Natural killer cell treated with Interleukin-12 subunit alpha and Interleukin-12 subunit beta and Interleukin-15 and Interleukin-18, amount 100 ng/mL, for 72 hours (primary cell): ENCODE measurements around the gene OGDHL. TPM values are rescaled to one million over a fixed set of nuclear protein-coding genes. Genes with fewer than 3 reads are reported as not detected.
A peak's percentile ranks its signal among the peaks of the same experiment; 100 is the strongest.

Source experiments
- ATAC-seq, 2 donors: fragments of 150-1000 bp; cut with Tn5 transposase in 1 of 2; sonication (Bioruptor Pico), chemical (Tn5 transposase) in 1 of 2; 2 replicates each; pipeline ENCODE4 v1.10.0; 2021
- DNase-seq: peaks from one replicate; pipeline ENCODE4 v3.0.0; 2022; ENCODE audit warnings: low spot score
- H3K27ac Mint-ChIP-seq, 2 donors: 1 replicate in 1 of 2; 2 replicates in 1 of 2; pipeline ENCODE4 v1.8.0; 2022; ENCODE audit warnings: mixed read lengths in 2 of 2, mild to moderate bottlenecking in 1 of 2, moderate library complexity in 1 of 2
- H3K27me3 Mint-ChIP-seq, 2 donors: 1 replicate in 1 of 2; 2 replicates in 1 of 2; pipeline ENCODE4 v1.8.0; 2022; ENCODE audit warnings: mixed read lengths in 2 of 2
- H3K36me3 Mint-ChIP-seq: one replicate; pipeline ENCODE4 v1.8.0; 2022; ENCODE audit warnings: mixed read lengths
- H3K4me1 Mint-ChIP-seq, 2 donors: 1 replicate in 1 of 2; 2 replicates in 1 of 2; pipeline ENCODE4 v1.8.0; 2022; ENCODE audit warnings: low read depth in 2 of 2, mixed read lengths in 2 of 2, mild to moderate bottlenecking in 1 of 2
- H3K4me3 Mint-ChIP-seq: one replicate; pipeline ENCODE4 v1.8.0; 2022; ENCODE audit warnings: mixed read lengths
- H3K9me3 Mint-ChIP-seq: 2 replicates; pipeline ENCODE4 v1.8.0; 2022; ENCODE audit warnings: mixed read lengths
- total RNA-seq, 2 donors: library from RNA; stranded (reverse); gene quantifications; one replicate each; pipeline ENCODE4 v1.2.3, GENCODE V29; 2022

Gene OGDHL
- total RNA-seq, 2 donors from 2014 or later, result not detected

- H3K4me1 Mint-ChIP-seq, result no peaks in the 10 kb centered on the region
- peaks cover 2 to 6% of the 10 kb centered on the region in 2 donors for H3K27me3 Mint-ChIP-seq
- no peak for ATAC-seq
- H3K4me3 Mint-ChIP-seq, result no peak overlapping the region
- H3K27ac Mint-ChIP-seq, result no peak overlapping the region
- H3K36me3 Mint-ChIP-seq, result no peaks in the 10 kb centered on the region
- H3K9me3 Mint-ChIP-seq, result no peaks in the 10 kb centered on the region
- DNase-seq, result no peak
Observed at GRCh38 chr10:49751216-49751615, 10.9 kb downstream of the OGDHL start.

DNA sequence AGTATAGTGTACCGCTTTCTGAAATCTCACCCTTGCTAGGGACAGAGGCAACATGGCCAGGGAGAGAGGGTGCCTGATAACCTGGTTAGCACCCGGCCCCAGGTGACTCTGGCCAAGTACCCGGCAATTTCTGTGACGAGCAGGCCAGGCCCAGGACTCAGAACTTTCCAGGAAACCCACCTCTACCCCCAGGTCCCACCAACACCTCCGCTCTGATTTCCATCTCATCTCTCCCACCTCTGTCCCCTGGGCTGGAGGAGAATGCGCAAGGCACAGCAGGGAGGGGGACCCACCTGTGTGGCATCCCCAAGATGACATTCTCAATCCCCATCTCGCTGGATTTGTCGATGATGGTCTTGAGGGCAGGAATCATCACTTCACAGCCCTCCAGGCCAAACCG, 11.6 kb downstream of the OGDHL start:
- no peaks in the 10 kb centered on the region for H3K9me3 Mint-ChIP-seq
- H3K4me3 Mint-ChIP-seq, result no peak overlapping the region
- H3K4me1 Mint-ChIP-seq, result no peaks in the 10 kb centered on the region
- H3K36me3 Mint-ChIP-seq, result no peaks in the 10 kb centered on the region
- no peak overlapping the region for H3K27ac Mint-ChIP-seq
- H3K27me3 Mint-ChIP-seq, result peaks cover 0 to 6% of the 10 kb centered on the region in 2 donors
- ATAC-seq (no peak), DNase-seq (no peak)

DNA sequence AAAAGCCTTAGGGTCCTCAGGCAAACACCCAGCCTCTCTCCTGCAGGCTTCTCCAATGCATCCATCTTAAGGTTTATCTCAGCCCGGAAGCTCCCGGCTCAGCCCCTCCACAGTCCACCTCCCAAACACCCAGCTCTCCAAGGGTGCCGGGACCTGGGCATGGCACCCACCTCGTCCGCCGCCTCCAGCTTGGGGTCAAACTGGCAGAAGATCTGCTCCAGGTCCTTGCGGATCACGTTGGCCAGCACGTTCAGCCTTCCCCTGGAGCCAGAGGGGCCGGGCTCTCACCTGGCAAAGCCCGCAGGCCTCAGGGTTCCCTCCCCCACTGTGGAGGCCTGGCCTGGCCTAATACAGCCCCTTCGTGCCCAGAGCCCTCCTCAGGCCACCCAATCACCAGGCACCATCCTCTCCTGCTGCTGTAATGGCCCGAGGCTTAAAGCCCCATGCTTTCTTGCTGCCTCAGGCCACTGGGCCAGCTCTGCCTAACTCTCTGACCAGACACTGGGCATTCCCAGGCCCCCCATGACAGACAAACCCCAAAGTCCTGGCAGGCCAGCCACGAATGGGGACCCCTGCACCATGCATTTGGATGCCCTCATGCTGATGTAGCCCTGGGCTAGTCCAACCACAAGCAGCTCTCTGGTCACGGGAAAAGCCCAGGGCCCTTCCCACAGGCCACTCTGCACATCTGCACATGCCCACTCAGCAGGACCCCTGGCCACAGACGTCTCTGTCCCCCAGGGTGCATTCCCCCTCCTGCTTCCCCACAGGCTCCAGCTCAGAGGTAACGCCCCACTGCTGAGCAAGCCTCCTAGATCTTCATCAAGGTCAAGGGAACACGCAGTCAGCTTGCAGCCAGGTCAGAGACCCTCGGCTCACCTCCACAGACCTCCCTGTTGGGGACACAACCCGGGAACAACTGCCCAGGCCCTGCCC, 12.3 kb downstream of the OGDHL start:
- no peaks in the 10 kb centered on the region for H3K36me3 Mint-ChIP-seq
- H3K4me3 Mint-ChIP-seq, result no peak overlapping the region
- no peak overlapping the region for H3K27ac Mint-ChIP-seq
- no peaks in the 10 kb centered on the region for H3K4me1 Mint-ChIP-seq
- no peaks in the 10 kb centered on the region for H3K9me3 Mint-ChIP-seq
- H3K27me3 Mint-ChIP-seq, result peaks cover 0 to 6% of the 10 kb centered on the region in 2 donors
- ATAC-seq (peak in 1 of 2 donors; percentile 17), DNase-seq (no peak)

DNA sequence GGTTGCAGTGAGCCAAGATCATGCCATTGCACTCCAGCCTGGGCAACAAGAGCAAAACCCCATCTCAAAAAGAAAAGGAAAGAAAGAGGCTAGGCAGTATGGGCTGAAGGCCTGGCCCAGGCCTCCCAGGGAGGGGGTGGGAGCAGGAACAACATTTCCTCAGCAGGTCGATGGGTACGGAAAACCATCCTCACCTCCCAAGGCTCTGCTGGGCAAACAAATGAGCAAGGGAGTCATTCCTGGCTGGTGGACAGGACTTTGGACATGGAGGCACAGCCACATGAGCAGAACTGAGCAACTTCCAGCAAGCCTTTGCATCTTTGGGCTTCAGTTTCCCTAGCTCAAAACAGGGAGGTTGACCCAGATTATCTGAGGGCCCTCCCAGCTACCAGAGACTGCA, 13.0 kb downstream of the OGDHL start:
- H3K27ac Mint-ChIP-seq, result no peak overlapping the region
- H3K27me3 Mint-ChIP-seq, result peaks cover 0 to 6% of the 10 kb centered on the region in 2 donors
- no peaks in the 10 kb centered on the region for H3K4me1 Mint-ChIP-seq
- DNase-seq (no peak), ATAC-seq (no peak)
- H3K4me3 Mint-ChIP-seq, result no peak overlapping the region
- H3K36me3 Mint-ChIP-seq, result no peaks in the 10 kb centered on the region
- H3K9me3 Mint-ChIP-seq, result no peaks in the 10 kb centered on the region

GRCh38 chr10:49748006-49748405, 14.1 kb downstream of the OGDHL start:
- DNase-seq (no peak), ATAC-seq (no peak)
- Mint-ChIP-seq H3K27ac (no peak overlapping the region), H3K9me3 (no peaks in the 10 kb centered on the region), H3K4me3 (no peak overlapping the region), H3K4me1 (no peaks in the 10 kb centered on the region), H3K27me3 (peaks cover 0 to 4% of the 10 kb centered on the region in 2 donors), H3K36me3 (no peaks in the 10 kb centered on the region)

DNA sequence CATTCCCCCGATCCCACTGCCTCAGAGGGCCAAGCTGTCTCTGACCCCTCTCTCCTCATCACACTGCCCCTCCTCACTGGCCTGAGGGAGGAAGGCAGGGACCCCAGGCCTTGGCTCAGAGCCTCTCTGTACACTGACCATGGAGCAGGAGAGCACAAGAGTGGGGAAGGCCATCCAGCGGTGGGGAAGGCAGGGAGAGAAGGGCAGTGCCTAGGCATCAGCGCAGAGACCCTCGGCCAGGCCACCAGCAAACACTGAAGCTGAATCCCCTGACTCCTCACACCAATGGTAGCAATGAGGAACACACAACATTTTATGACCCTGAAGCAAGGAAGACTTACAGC, 14.8 kb downstream of the OGDHL start:
- Mint-ChIP-seq H3K36me3 (no peaks in the 10 kb centered on the region), H3K4me1 (no peaks in the 10 kb centered on the region), H3K9me3 (no peaks in the 10 kb centered on the region), H3K27ac (no peak overlapping the region), H3K27me3 (no peaks in the 10 kb centered on the region), H3K4me3 (no peak overlapping the region)
- ATAC-seq, result no peak
- no peak for DNase-seq

DNA sequence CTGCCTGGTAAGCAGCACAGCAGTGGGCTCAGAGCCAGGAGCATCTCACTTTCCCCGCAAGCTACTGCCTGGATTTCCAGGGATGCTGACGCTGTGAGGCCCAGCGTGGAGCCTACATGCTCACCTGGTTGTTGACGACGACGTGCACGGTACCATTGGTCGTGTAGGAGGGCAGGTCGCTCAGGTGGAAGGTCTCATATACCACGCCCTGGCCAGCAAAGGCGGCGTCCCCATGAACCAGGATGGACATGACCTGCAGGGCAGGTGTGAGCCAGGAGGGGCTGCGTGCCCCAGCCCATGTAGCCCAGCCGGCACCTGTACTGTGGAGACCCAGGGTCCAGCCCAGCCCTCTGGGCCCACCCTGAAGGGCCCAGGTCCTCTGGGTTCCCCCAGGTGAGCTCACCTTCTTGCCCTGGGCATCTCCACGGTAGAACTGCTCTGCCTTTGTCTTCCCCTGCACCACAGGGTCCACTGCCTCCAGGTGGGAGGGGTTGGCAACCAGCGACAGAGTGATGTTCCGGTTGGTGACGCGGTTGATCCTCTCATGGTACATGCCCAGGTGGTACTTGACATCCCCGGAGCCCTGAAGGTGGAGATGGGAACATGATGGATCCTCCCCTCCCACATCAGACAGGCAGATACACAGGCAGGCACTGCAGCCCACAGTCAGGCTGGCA, 15.4 kb downstream of the OGDHL start:
- H3K36me3 Mint-ChIP-seq, result no peaks in the 10 kb centered on the region
- H3K4me1 Mint-ChIP-seq, result no peaks in the 10 kb centered on the region
- ATAC-seq (no peak), DNase-seq (no peak)
- H3K9me3 Mint-ChIP-seq, result no peaks in the 10 kb centered on the region
- H3K4me3 Mint-ChIP-seq, result no peak overlapping the region
- H3K27ac Mint-ChIP-seq, result no peak overlapping the region
- H3K27me3 Mint-ChIP-seq, result no peaks in the 10 kb centered on the region

DNA sequence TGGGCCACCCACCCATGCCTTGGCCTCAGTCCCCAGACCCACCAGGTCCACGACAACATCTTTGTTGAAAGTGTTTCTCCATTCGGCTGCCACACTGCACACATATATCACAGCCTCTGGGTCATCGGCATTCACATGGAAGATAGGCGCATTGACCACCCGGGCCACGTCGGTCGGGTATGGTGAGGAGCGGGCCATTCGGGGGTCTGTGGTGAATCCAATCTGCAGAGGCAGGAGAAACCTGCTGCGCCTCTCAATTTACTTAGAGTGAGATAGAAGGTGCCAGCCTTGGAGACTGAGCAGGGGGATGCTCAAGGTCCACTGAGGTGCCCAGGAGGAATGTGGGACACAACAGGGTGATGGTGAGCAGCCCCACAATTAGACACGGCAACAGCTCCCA, 16.4 kb downstream of the OGDHL start:
- DNase-seq (no peak), ATAC-seq (no peak)
- Mint-ChIP-seq H3K4me3 (no peak overlapping the region), H3K36me3 (no peaks in the 10 kb centered on the region), H3K4me1 (no peaks in the 10 kb centered on the region), H3K27ac (no peak overlapping the region), H3K27me3 (no peaks in the 10 kb centered on the region), H3K9me3 (no peaks in the 10 kb centered on the region)

GRCh38 chr10:49744924-49745605, 17.1 kb downstream of the OGDHL start:
- Mint-ChIP-seq H3K4me1 (no peaks in the 10 kb centered on the region), H3K9me3 (no peaks in the 10 kb centered on the region), H3K27ac (no peak overlapping the region), H3K4me3 (no peak overlapping the region), H3K36me3 (no peaks in the 10 kb centered on the region), H3K27me3 (no peaks in the 10 kb centered on the region)
- no peak for DNase-seq
- ATAC-seq, result no peak

- H3K27ac Mint-ChIP-seq, result no peak overlapping the region
- no peaks in the 10 kb centered on the region for H3K9me3 Mint-ChIP-seq
- no peaks in the 10 kb centered on the region for H3K36me3 Mint-ChIP-seq
- H3K27me3 Mint-ChIP-seq, result no peaks in the 10 kb centered on the region
- no peaks in the 10 kb centered on the region for H3K4me1 Mint-ChIP-seq
- DNase-seq (no peak), ATAC-seq (no peak)
- H3K4me3 Mint-ChIP-seq, result no peak overlapping the region
Observed at GRCh38 chr10:49744091-49744685, 17.9 kb downstream of the OGDHL start.

- H3K27me3 Mint-ChIP-seq, result no peaks in the 10 kb centered on the region
- H3K36me3 Mint-ChIP-seq, result no peaks in the 10 kb centered on the region
- ATAC-seq, result no peak
- no peaks in the 10 kb centered on the region for H3K9me3 Mint-ChIP-seq
- no peak overlapping the region for H3K4me3 Mint-ChIP-seq
- H3K4me1 Mint-ChIP-seq, result no peaks in the 10 kb centered on the region
- DNase-seq, result no peak
- no peak overlapping the region for H3K27ac Mint-ChIP-seq
Observed at GRCh38 chr10:49743464-49744075, 18.6 kb downstream of the OGDHL start.

GRCh38 chr10:49742683-49743463, 19.2 kb downstream of the OGDHL start:
- no peak for DNase-seq
- Mint-ChIP-seq H3K4me1 (no peaks in the 10 kb centered on the region), H3K27me3 (no peaks in the 10 kb centered on the region), H3K36me3 (no peaks in the 10 kb centered on the region), H3K27ac (no peak overlapping the region), H3K9me3 (no peaks in the 10 kb centered on the region), H3K4me3 (no peak overlapping the region)
- no peak for ATAC-seq
